A204.1 (cell line): ENCODE results near the gene MRPL10.
A peak's percentile ranks its signal among the peaks of the same experiment; 100 is the strongest.
"Not testable (repeated sequence)": the region's sequence is repeated elsewhere in the genome, so short reads cannot be mapped to it uniquely, and the experiment has no call there.

Source experiments
- FAIRE-seq: peaks from 2 replicates; lab custom pipeline; 2012; peaks lifted over from hg19 to GRCh38; lab: Jason Lieb, UNC

The MRPL10 gene

GRCh38 chr17:47789611-47790561 lies 41.5 kb downstream of the MRPL10 start:
- FAIRE-seq, result no peak

GRCh38 chr17:47785538-47786123 lies 45.7 kb downstream of the MRPL10 start:
- no peak for FAIRE-seq

GRCh38 chr17:47781397-47781796 lies 49.9 kb downstream of the MRPL10 start:
- no peak for FAIRE-seq

- FAIRE-seq, result no peak
Measured at GRCh38 chr17:47778184-47778635, 53.1 kb downstream of the MRPL10 start.

GRCh38 chr17:47776330-47777197 lies 54.8 kb downstream of the MRPL10 start:
- FAIRE-seq, result peak; percentile 68

GRCh38 chr17:47774987-47775580 lies 56.3 kb downstream of the MRPL10 start:
- no peak for FAIRE-seq

GRCh38 chr17:47774331-47774730 lies 57.0 kb downstream of the MRPL10 start:
- FAIRE-seq, result no peak

GRCh38 chr17:47773649-47774048 lies 57.7 kb downstream of the MRPL10 start:
- not testable (repeated sequence) for FAIRE-seq
